Measurements from ENCODE around the gene TPD52L2. TPM values are rescaled to one million over a fixed set of nuclear protein-coding genes. Genes with fewer than 3 reads are reported as not detected.
A peak's percentile ranks its signal among the peaks of the same experiment; 100 is the strongest.
"Not testable (repeated sequence)": the region's sequence is repeated elsewhere in the genome, so short reads cannot be mapped to it uniquely, and the experiment has no call there.

TPD52L2 gene
- total RNA-seq, 1 donor from 2014 or later, result 66.7 TPM

- Mint-ChIP-seq H3K27me3 (ENCODE audit: low read depth) (no peaks in the 10 kb centered on the region), H3K4me1 (ENCODE audit: low read depth) (peaks cover 23% of the 10 kb centered on the region), H3K27ac (peak overlapping the region; percentile 91), H3K36me3 (ENCODE audit: low read depth) (peaks cover 30% of the 10 kb centered on the region), H3K4me3 (ENCODE audit: low read depth) (peak overlapping the region; percentile 96), H3K9me3 (no peaks in the 10 kb centered on the region)
- DNase-seq (ENCODE audit: low spot score), result peak; percentile 81
- intact Hi-C loops (cut with micrococcal nuclease), result loop anchor here (1.0 to 10.0 kb wide), 6 partner anchors 31 to 325 kb away; partner anchors contain the start of genes ARFRP1, DNAJC5, LIME1 and SAMD10
These were observed 1.1 kb upstream of the TPD52L2 start for GRCh38 chr20:63863798-63864544.

GRCh38 chr20:63864545-63864977 lies 509 bp upstream of the TPD52L2 start:
- Mint-ChIP-seq H3K4me3 (ENCODE audit: low read depth) (peak overlapping the region; percentile 96), H3K9me3 (no peaks in the 10 kb centered on the region), H3K27ac (peak overlapping the region; percentile 91), H3K4me1 (ENCODE audit: low read depth) (peaks cover 22% of the 10 kb centered on the region), H3K27me3 (ENCODE audit: low read depth) (no peaks in the 10 kb centered on the region), H3K36me3 (ENCODE audit: low read depth) (peaks cover 35% of the 10 kb centered on the region)
- DNase-seq (ENCODE audit: low spot score), result no peak
- intact Hi-C loops (cut with micrococcal nuclease), result loop anchor here (1.0 to 10.0 kb wide), 6 partner anchors 30 to 326 kb away; partner anchors contain the start of genes ARFRP1, DNAJC5, LIME1 and SAMD10

DNA sequence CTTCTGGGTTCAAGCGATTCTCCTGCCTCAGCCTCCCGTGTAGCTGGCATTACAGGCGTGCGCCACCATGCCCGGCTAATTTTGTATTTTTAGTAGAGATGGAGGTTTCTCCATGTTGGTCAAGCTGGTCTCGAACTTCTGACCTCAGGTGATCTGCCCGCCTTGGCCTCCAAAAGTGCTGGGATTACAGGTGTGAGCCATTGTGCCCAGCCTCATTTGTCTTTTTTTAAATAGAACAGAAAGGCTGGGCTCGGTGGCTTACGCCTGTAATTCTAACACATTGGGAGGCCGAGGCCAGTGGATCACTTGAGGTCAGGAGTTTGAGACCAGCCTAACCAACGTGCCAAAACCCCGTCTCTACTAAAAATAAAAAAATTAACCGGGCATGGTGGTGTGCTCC lies 2.0 kb downstream of the TPD52L2 start:
- intact Hi-C loops (cut with micrococcal nuclease), result loop anchor here (5.0 to 10.0 kb wide), 4 partner anchors 80 to 232 kb away; partner anchors contain the start of genes LIME1, SAMD10 and SLC2A4RG
- H3K27me3 Mint-ChIP-seq (ENCODE audit: low read depth); H3K9me3 Mint-ChIP-seq; H3K27ac Mint-ChIP-seq; DNase-seq (ENCODE audit: low spot score): not testable (repeated sequence)
- H3K4me1 Mint-ChIP-seq (ENCODE audit: low read depth), result peaks cover 22% of the 10 kb centered on the region
- peak overlapping the region; percentile 47 for H3K4me3 Mint-ChIP-seq (ENCODE audit: low read depth)
- H3K36me3 Mint-ChIP-seq (ENCODE audit: low read depth), result peaks cover 38% of the 10 kb centered on the region

- Mint-ChIP-seq H3K36me3 (ENCODE audit: low read depth) (peaks cover 42% of the 10 kb centered on the region), H3K27me3 (ENCODE audit: low read depth) (no peaks in the 10 kb centered on the region), H3K27ac (peak overlapping the region; percentile 0), H3K4me3 (ENCODE audit: low read depth) (no peak overlapping the region), H3K4me1 (ENCODE audit: low read depth) (peaks cover 24% of the 10 kb centered on the region), H3K9me3 (no peaks in the 10 kb centered on the region)
- no peak for DNase-seq (ENCODE audit: low spot score)
- intact Hi-C loops (cut with micrococcal nuclease), result loop anchor here (5.0 to 10.0 kb wide), 4 partner anchors 81 to 233 kb away; partner anchors contain the start of genes LIME1, SAMD10 and SLC2A4RG
These were observed 3.2 kb downstream of the TPD52L2 start for GRCh38 chr20:63868264-63868663.

DNA sequence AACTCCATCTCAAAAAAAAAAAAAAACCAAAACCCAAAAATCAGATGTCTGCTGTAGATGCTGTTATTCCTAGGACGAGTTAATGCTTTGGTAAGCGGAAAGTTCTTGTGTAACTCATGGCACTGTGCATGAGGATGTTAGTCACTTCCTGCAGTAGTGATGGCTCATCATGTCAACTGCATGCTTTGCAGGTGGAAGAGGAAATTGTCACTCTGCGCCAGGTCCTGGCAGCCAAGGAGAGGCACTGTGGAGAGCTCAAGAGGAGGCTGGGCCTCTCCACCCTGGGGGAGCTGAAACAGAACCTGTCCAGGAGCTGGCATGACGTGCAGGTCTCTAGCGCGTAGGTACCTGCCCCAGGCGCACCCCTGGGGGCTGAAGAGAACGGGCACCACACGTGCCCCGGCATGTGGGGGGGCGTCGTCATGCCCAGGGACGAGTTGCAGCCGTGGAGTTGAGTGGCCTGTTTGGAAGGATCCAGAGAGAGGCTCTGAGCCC lies 8.5 kb downstream of the TPD52L2 start:
- intact Hi-C loops (cut with micrococcal nuclease), result no loop called here
- peak overlapping the region; percentile 78 for H3K27ac Mint-ChIP-seq
- H3K4me1 Mint-ChIP-seq (ENCODE audit: low read depth), result peaks cover 11% of the 10 kb centered on the region
- H3K27me3 Mint-ChIP-seq (ENCODE audit: low read depth), result no peaks in the 10 kb centered on the region
- peak; percentile 43 for DNase-seq (ENCODE audit: low spot score)
- peaks cover 52% of the 10 kb centered on the region for H3K36me3 Mint-ChIP-seq (ENCODE audit: low read depth)
- no peaks in the 10 kb centered on the region for H3K9me3 Mint-ChIP-seq
- H3K4me3 Mint-ChIP-seq (ENCODE audit: low read depth), result no peak overlapping the region

- H3K27ac Mint-ChIP-seq; H3K27me3 Mint-ChIP-seq (ENCODE audit: low read depth); DNase-seq (ENCODE audit: low spot score); H3K9me3 Mint-ChIP-seq; intact Hi-C loops (cut with micrococcal nuclease); H3K4me3 Mint-ChIP-seq (ENCODE audit: low read depth): not testable (repeated sequence)
- H3K36me3 Mint-ChIP-seq (ENCODE audit: low read depth), result peaks cover 48% of the 10 kb centered on the region
- H3K4me1 Mint-ChIP-seq (ENCODE audit: low read depth), result peaks cover 11% of the 10 kb centered on the region
These were observed 9.2 kb downstream of the TPD52L2 start for GRCh38 chr20:63874241-63874640.

GRCh38 chr20:63876489-63877036 lies 11.5 kb downstream of the TPD52L2 start:
- no peak for DNase-seq (ENCODE audit: low spot score)
- intact Hi-C loops (cut with micrococcal nuclease), result no loop called here
- Mint-ChIP-seq H3K36me3 (ENCODE audit: low read depth) (peaks cover 38% of the 10 kb centered on the region), H3K4me1 (ENCODE audit: low read depth) (peaks cover 11% of the 10 kb centered on the region), H3K9me3 (no peaks in the 10 kb centered on the region), H3K4me3 (ENCODE audit: low read depth) (no peak overlapping the region), H3K27ac (no peak overlapping the region), H3K27me3 (ENCODE audit: low read depth) (no peaks in the 10 kb centered on the region)

DNA sequence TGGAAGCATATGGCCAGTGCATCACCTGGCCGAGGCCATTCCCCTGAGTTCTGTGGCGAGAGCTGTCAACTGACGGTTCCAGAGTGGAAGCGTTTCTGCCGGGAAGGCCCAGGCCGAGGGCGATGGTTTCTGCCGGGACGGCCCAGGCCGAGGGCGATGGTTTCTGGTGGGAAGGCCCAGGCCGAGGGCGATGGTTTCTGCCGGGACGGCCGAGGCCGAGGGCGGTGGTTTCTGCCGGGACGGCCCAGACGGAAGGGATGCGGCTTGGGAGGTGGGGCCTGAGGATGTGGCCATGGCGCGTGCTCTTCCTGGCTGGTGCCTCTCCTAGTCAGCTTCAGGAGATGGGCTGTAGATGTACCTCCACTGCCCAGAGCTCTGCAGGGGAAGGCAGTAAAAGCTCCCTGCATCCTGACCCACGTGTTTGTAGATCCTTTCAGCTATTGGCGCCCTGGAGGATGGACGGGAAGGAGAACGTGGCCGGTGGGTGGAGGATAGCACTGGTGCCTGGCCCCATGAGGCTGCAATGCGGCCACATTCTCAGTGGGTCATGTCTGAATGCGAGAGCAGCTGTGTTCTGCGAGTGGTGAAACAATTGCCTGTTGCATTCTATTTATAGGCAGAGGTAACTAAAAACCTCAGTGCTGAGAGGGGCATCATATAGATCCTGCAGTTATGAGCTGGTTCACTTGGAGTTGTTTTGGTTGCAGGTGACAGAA lies 12.8 kb downstream of the TPD52L2 start:
- intact Hi-C loops (cut with micrococcal nuclease), result no loop called here
- Mint-ChIP-seq H3K27me3 (ENCODE audit: low read depth) (no peaks in the 10 kb centered on the region), H3K27ac (no peak overlapping the region), H3K4me1 (ENCODE audit: low read depth) (peaks cover 8% of the 10 kb centered on the region), H3K36me3 (ENCODE audit: low read depth) (peaks cover 34% of the 10 kb centered on the region), H3K4me3 (ENCODE audit: low read depth) (no peak overlapping the region), H3K9me3 (no peaks in the 10 kb centered on the region)
- DNase-seq (ENCODE audit: low spot score), result no peak

- intact Hi-C loops (cut with micrococcal nuclease), result no loop called here
- H3K4me3 Mint-ChIP-seq (ENCODE audit: low read depth), result no peak overlapping the region
- no peaks in the 10 kb centered on the region for H3K4me1 Mint-ChIP-seq (ENCODE audit: low read depth)
- H3K36me3 Mint-ChIP-seq (ENCODE audit: low read depth), result peaks cover 29% of the 10 kb centered on the region
- H3K27me3 Mint-ChIP-seq (ENCODE audit: low read depth), result no peaks in the 10 kb centered on the region
- no peak overlapping the region for H3K27ac Mint-ChIP-seq
- DNase-seq (ENCODE audit: low spot score), result no peak
- H3K9me3 Mint-ChIP-seq, result no peaks in the 10 kb centered on the region
These were observed 14.0 kb downstream of the TPD52L2 start for GRCh38 chr20:63878899-63879663.

GRCh38 chr20:63880901-63881300 lies 15.8 kb downstream of the TPD52L2 start:
- H3K4me1 Mint-ChIP-seq (ENCODE audit: low read depth); DNase-seq (ENCODE audit: low spot score); intact Hi-C loops (cut with micrococcal nuclease); H3K27me3 Mint-ChIP-seq (ENCODE audit: low read depth); H3K4me3 Mint-ChIP-seq (ENCODE audit: low read depth); H3K9me3 Mint-ChIP-seq; H3K27ac Mint-ChIP-seq: not testable (repeated sequence)
- peaks cover 21% of the 10 kb centered on the region for H3K36me3 Mint-ChIP-seq (ENCODE audit: low read depth)

DNA sequence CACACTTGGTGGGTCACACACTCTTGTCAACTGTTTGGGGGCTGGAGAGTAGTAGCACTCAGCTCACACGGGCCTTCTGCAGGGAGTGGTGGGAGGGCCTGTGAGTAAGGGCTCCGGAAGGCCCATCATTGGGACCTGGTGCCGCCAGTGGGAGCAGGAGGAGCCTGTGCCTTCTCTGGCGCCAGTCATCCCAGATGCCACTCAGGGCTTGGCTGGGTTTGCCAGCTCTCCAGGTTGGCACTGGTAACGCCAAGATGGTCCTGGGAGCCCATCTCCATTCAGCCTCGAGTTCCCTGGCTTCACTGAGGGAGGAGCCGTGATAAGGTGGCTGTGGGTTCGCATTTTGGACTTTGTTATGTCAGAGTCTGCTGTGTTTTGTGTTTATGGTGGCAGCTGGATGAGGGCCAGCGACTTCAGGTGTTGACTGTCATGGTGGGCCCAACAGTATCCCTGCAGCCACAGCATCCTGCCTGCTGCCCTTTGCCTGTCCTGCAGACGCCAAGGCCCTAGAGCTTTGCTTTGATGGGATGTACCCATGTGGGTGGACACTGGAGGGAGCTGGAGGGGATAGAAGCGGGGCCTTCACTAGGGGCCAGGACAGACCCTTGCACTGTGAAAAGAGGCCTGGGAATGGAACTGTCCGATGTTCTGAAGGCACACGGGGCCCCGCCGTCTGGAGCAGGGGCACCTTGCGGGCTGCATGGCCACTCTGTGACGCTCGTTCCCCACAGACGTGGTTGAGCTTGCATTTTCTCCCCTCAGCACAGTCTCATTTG lies 16.6 kb downstream of the TPD52L2 start:
- no peaks in the 10 kb centered on the region for H3K9me3 Mint-ChIP-seq
- H3K27ac Mint-ChIP-seq, result no peak overlapping the region
- H3K4me1 Mint-ChIP-seq (ENCODE audit: low read depth), result no peaks in the 10 kb centered on the region
- peaks cover 14% of the 10 kb centered on the region for H3K36me3 Mint-ChIP-seq (ENCODE audit: low read depth)
- H3K27me3 Mint-ChIP-seq (ENCODE audit: low read depth), result no peaks in the 10 kb centered on the region
- no peak for DNase-seq (ENCODE audit: low spot score)
- intact Hi-C loops (cut with micrococcal nuclease), result no loop called here
- H3K4me3 Mint-ChIP-seq (ENCODE audit: low read depth), result no peak overlapping the region

Measured in activated T-helper 2 cell treated with anti-CD3 and anti-CD28 coated beads, Interferon-gamma antibody, Interleukin-2, Interleukin-4, amounts not matched to agents 10 μg/mL and 5 μg/mL and 100 μg/mL, durations not matched to agents 14 hours and 24 hours and 36 hours (primary cell).